Uterus (tissue), 2 donors: ENCODE results near the gene CHST12.

Source experiments
- CTCF ChIP-seq, 4 experiments: fragments of 200-600 bp in 2 of 4; fragments of 450-650 bp in 2 of 4; sonication (generic) in 2 of 4; IDR thresholded peaks; one replicate each; pipeline ENCODE4 v1.5.1; 2016 to 2019; ENCODE audit warnings: antibody characterized with exemption in 4 of 4, mild to moderate bottlenecking in 2 of 4, moderate library complexity in 1 of 4
- POLR2A ChIP-seq, 2 donors: fragments of 450-650 bp; IDR thresholded peaks; one replicate each; pipeline ENCODE4 v1.6.1; 2016; ENCODE audit warnings: antibody characterized with exemption in 2 of 2, mild to moderate bottlenecking in 1 of 2, moderate library complexity in 1 of 2

- TF ChIP-seq CTCF (IDR thresholded peaks at IDR 0.05) (no peak), POLR2A (IDR thresholded peaks at IDR 0.05) (no peak)
Observed at GRCh38 chr7:2355705-2356008, 47.8 kb upstream of the CHST12 start.
